HepG2 (cell line): ENCODE measurements around the gene DNAJC1. TPM values are rescaled to one million over a fixed set of nuclear protein-coding genes. Genes with fewer than 3 reads are reported as not detected.
A peak's percentile ranks its signal among the peaks of the same experiment; 100 is the strongest.

Experiments used
- ATAC-seq: fragments of 200-7000 bp; cut with Tn5 transposase; 3 replicates; pipeline ENCODE4 v1.9.1; 2020; ENCODE audit warnings: mild to moderate bottlenecking, moderate library complexity
- BruUV-seq: library from RNA; stranded (reverse); fragments of 400-500 nt; replicated peaks from 2 replicates; lab custom pipeline; 2021; lab: Mats Ljungman, UMichigan
- CTCF ChIA-PET: fragments of 300-600 bp; formaldehyde crosslinking; extraction: SDS; loops from one replicate; lab custom pipeline; 2021; ENCODE audit warnings: low total read pairs, inconsistent platforms, low intra/inter-chr PET ratio; lab: Yijun Ruan, JAX
- POLR2A ChIA-PET: fragments of 350-600 bp; sonication (Branson Sonifier 250); formaldehyde crosslinking; loops from one replicate; lab custom pipeline; 2020; ENCODE audit warnings: antibody characterized with exemption, inconsistent platforms; lab: Yijun Ruan, JAX
- DNase-seq: peaks from one replicate; pipeline ENCODE4 v3.0.0-alpha.2; 2015; ENCODE audit warnings: low spot score
- FAIRE-seq: peaks from 3 replicates; lab custom pipeline; 2011; peaks lifted over from hg19 to GRCh38; lab: Jason Lieb, UNC
- H2AFZ ChIP-seq: one replicate; pipeline ENCODE4 v1.6.1; 2011; ENCODE audit warnings: low read length, inconsistent platforms
- H3K27ac ChIP-seq: fragments of 300-600 bp; 3 replicates; pipeline ENCODE4 v1.8.0; 2011; ENCODE audit warnings: mixed run types, mild to moderate bottlenecking, mixed read lengths, low read length, inconsistent platforms; ENCODE audit not compliant: insufficient read depth; ENCODE audit errors: extremely low read length
- H3K27me3 ChIP-seq, 2 experiments: fragments of 200-600 bp in 1 of 2; 2 replicates in 1 of 2; 3 replicates in 1 of 2; pipeline versions ENCODE4 v1.6.0 to v1.8.0; 2011; ENCODE audit warnings: low read length in 2 of 2, mild to moderate bottlenecking in 2 of 2, moderate library complexity in 2 of 2, inconsistent platforms in 1 of 2; ENCODE audit not compliant: insufficient read depth in 2 of 2, control insufficient read depth in 1 of 2
- H3K36me3 ChIP-seq, 2 experiments: fragments of 200-600 bp in 1 of 2; replicated peaks in 1 of 2; 2 replicates in 1 of 2; 3 replicates in 1 of 2; pipeline versions ENCODE4 v1.5.1 to v1.8.0; 2011; ENCODE audit warnings: low read length in 2 of 2, inconsistent platforms in 1 of 2; ENCODE audit not compliant: insufficient read depth in 2 of 2, control insufficient read depth in 1 of 2
- H3K4me1 ChIP-seq: 2 replicates; pipeline ENCODE4 v1.5.1; 2012; ENCODE audit warnings: low read length, inconsistent platforms; ENCODE audit not compliant: insufficient read depth
- H3K4me2 ChIP-seq: 2 replicates; pipeline ENCODE4 v1.6.0; 2011; ENCODE audit warnings: low read depth, low read length, inconsistent platforms
- H3K4me3 ChIP-seq, 3 experiments: fragments of 200-600 bp in 1 of 3; sonication (generic), shearing (Covaris generic) in 1 of 3; replicated peaks in 1 of 3; 2 replicates each; pipeline ENCODE4 v1.5.1; 2011 to 2016; ENCODE audit warnings: low read length in 3 of 3, inconsistent platforms in 2 of 3, low read depth in 2 of 3, mild to moderate bottlenecking in 2 of 3, control low read depth in 1 of 3, mixed read lengths in 1 of 3; ENCODE audit not compliant: insufficient read depth in 1 of 3
- H3K79me2 ChIP-seq: one replicate; pipeline ENCODE4 v1.6.1; 2011; ENCODE audit warnings: low read length, inconsistent platforms; ENCODE audit not compliant: insufficient read depth
- H3K9ac ChIP-seq: 2 replicates; pipeline ENCODE4 v1.6.0; 2011; ENCODE audit warnings: mild to moderate bottlenecking, low read depth, low read length, inconsistent platforms; ENCODE audit not compliant: insufficient read depth
- H3K9me3 ChIP-seq: 2 replicates; pipeline ENCODE4 v1.5.1; 2012; ENCODE audit warnings: mild to moderate bottlenecking, low read length
- H4K20me1 ChIP-seq: 2 replicates; pipeline ENCODE4 v1.6.0; 2011; ENCODE audit warnings: inconsistent platforms, mild to moderate bottlenecking, low read length, moderate library complexity; ENCODE audit not compliant: insufficient read depth
- EHMT2 ChIP-seq: fragments of 200-600 bp; sonication (generic); IDR thresholded peaks from 2 replicates; pipeline ENCODE4 v1.7.0; 2017; ENCODE audit warnings: antibody characterized with exemption, low read depth, low read length, borderline replicate concordance
- HNF4A ChIP-seq: sonication (generic); formaldehyde crosslinking; IDR thresholded peaks from 2 replicates; pipeline ENCODE4 v1.4.0; 2020; ENCODE audit warnings: missing genetic modification reagents
- NFATC3 ChIP-seq: sonication (generic); formaldehyde crosslinking; IDR thresholded peaks from 2 replicates; pipeline ENCODE4 v1.5.1; 2020; ENCODE audit warnings: mild to moderate bottlenecking, missing genetic modification reagents
- RBM22 ChIP-seq: fragments of 200-400 bp; formaldehyde crosslinking; optimal IDR thresholded peaks from 2 replicates; pipeline ENCODE3; 2017; ENCODE audit warnings: mild to moderate bottlenecking, low read length, moderate library complexity
- ZBTB38 ChIP-seq: sonication (generic); formaldehyde crosslinking; IDR thresholded peaks from 2 replicates; pipeline ENCODE4 v1.5.1; 2020; ENCODE audit warnings: mild to moderate bottlenecking, missing genetic modification reagents
- ZNF30 ChIP-seq: sonication (generic); formaldehyde crosslinking; IDR thresholded peaks from 2 replicates; pipeline ENCODE4 v1.5.0; 2020; ENCODE audit warnings: mild to moderate bottlenecking, missing genetic modification reagents
- ZSCAN9 ChIP-seq: IDR thresholded peaks from 2 replicates; pipeline ENCODE4 v1.6.1; 2016; ENCODE audit warnings: borderline replicate concordance
- WGBS: methylation state at CpG from one replicate; pipeline ENCODE4 v1.1.6; 2017; ENCODE audit warnings: low lambda C conversion rate; 5-methylcytosine and 5-hydroxymethylcytosine counted together
- in situ Hi-C: cut with HindIII; loops from 2 replicates; pipeline ENCODE4 v1.10.0; 2017; ENCODE audit warnings: low pct_unique_long_range_greater_than_20kb; ENCODE audit not compliant: extremely low pct_ligation_motif_present
- intact Hi-C: fragments of 100-400 bp; cut with micrococcal nuclease; formaldehyde crosslinking; loops from one replicate; pipeline ENCODE4 v1.10.0; 2022; ENCODE audit not compliant: unreplicated experiment
- polyA plus RNA-seq, 8 experiments: library from polyadenylated mRNA; depleted of rRNA in 3 of 8; stranded (reverse) in 7 of 8; unstranded in 1 of 8; fragments of >200 nt; fragmentation: Illumina TruSeq in 4 of 8; extraction: Trizol in 4 of 8; gene quantifications; 2 replicates each; pipeline versions ENCODE4 v1.2.1 to v1.2.3, GENCODE V29; 2011 to 2016; ENCODE audit warnings: low read depth in 4 of 8, missing spikeins in 1 of 8, mixed read lengths in 1 of 8; ENCODE audit not compliant: insufficient read depth in 1 of 8
- total RNA-seq, 5 experiments: library from RNA; depleted of rRNA; stranded (reverse); fragments of >200 nt; fragmentation: Illumina TruSeq; extraction: Trizol; gene quantifications; 2 replicates each; pipeline ENCODE4 v1.2.3, GENCODE V29; 2016; ENCODE audit warnings: low read depth in 1 of 5

Gene DNAJC1
- total and polyA plus RNA-seq, 2 of the 13 experiments (the other 11 are each of a cell fraction or from before 2014, with no cell fraction given), result 9.9 to 16.6 TPM

GRCh38 chr10:21737106-21737505 is 266.4 kb downstream of the DNAJC1 start (continued):
- TF ChIP-seq EHMT2 (no peak), ZSCAN9 (CRISPR knock-in tag) (no peak), ZNF30 (CRISPR knock-in tag) (no peak)

DNA sequence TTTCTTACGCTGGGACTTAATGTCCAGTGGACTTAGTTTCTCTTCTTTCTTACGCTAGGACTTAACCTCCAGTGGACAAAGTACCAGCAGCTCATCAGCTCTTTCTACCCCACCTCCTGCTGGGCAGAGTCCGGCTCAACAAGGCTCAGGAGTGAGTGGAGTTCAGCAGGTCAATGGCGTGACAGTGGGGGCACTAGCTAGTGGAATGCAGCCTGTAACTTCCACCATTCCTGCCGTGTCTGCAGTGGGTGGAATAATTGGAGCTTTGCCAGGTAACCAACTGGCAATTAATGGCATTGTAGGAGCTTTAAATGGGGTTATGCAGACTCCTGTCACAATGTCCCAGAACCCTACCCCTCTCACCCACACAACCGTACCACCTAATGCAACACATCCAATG is 269.8 kb downstream of the DNAJC1 start:
- H3K4me2 ChIP-seq, result no peak overlapping the region
- in situ Hi-C loops, result loop anchor here (25.0 kb wide), 1 partner anchor 446 kb away; no protein-coding TSS in a partner anchor
- no peak overlapping the region for H3K4me3 ChIP-seq
- ChIA-PET POLR2A (interaction anchor here (1.6 kb wide), 1 partner anchor 238 kb away, joined by 5 read pairs; no protein-coding TSS in a partner anchor), CTCF (interaction anchor here (2.4 kb wide), 1 partner anchor 238 kb away, joined by 13 read pairs; no protein-coding TSS in a partner anchor)
- ATAC-seq (peak; percentile 62), DNase-seq (no peak), FAIRE-seq (no peak)
- WGBS, result 78% methylated on average over 6 of the region's 6 CpGs
- peaks cover 16% of the 10 kb centered on the region for H3K4me1 ChIP-seq
- no TSS peak for BruUV-seq
- no peaks in the 10 kb centered on the region for H3K79me2 ChIP-seq
- H4K20me1 ChIP-seq, result 0 out of 2 replicates have a peak, but pooled peaks cover 4% of the 10 kb centered on the region
- no peaks in the 10 kb centered on the region for H3K9me3 ChIP-seq
- intact Hi-C loops, result loop anchor here (2.0 to 5.0 kb wide), 3 partner anchors 219 to 455 kb away; no protein-coding TSS in a partner anchor
- peak; percentile 27; the same call in 1 of the 2 replicates for TF ChIP-seq HNF4A (CRISPR knock-in tag)
- TF ChIP-seq ZBTB38 (CRISPR knock-in tag), result peak; percentile 48; the same call in 1 of the 2 replicates
- TF ChIP-seq RBM22, result peak; percentile 72
- no peak for TF ChIP-seq NFATC3
- H3K36me3 ChIP-seq, result peaks cover 26 to 60% of the 10 kb centered on the region in 2 experiments
- no peak overlapping the region for H3K9ac ChIP-seq
- H3K27me3 ChIP-seq, result no peaks in the 10 kb centered on the region
- peak overlapping the region; percentile 20 for H3K27ac ChIP-seq
- H2AFZ ChIP-seq, result no peak overlapping the region
